OCI-LY1 (cell line): ENCODE measurements around the gene KLHL29.

Experiments used
- CTCF ChIP-seq: fragments of 200-600 bp; sonication (generic), shearing (Covaris generic); IDR thresholded peaks from 2 replicates; pipeline ENCODE4 v1.5.1; 2017; ENCODE audit warnings: mild to moderate bottlenecking, antibody characterized with exemption, low read length, moderate library complexity, mixed read lengths
- EZH2 ChIP-seq: fragments of 200-600 bp; sonication (generic), shearing (Covaris generic); IDR thresholded peaks from 2 replicates; pipeline ENCODE4 v1.8.0; 2017; ENCODE audit warnings: borderline replicate concordance, mixed run types, mild to moderate bottlenecking, antibody characterized with exemption, low read length, moderate library complexity, mixed read lengths

DNA sequence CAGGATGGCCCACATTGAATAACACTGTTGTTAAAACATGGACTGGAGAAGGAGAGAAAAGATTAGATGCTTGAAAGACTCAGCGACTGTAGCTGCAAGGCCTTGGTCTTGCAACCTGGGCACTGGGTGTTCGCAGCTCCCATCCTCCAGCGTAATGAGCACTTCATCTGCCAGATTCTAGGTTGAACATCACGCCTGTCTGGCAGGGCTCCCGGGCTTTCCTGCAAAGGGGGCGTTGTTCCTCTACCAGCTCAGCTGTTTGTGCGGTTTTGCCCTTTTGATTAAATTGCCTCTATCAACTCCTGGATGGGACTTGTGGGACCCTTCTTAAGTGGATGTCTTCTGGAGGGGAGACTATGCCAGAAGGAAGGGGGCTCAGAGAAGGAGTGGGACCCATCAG lies 215.4 kb downstream of the KLHL29 start:
- TF ChIP-seq CTCF (no peak), EZH2 (no peak)
